Activated CD8-positive, alpha-beta T cell treated with anti-CD3 and anti-CD28 coated beads, Interleukin-2, amount 10 ng/mL, durations not matched to agents 7 days and 5 days (primary cell): Measurements from ENCODE around the gene GRB14. TPM values are rescaled to one million over a fixed set of nuclear protein-coding genes. Genes with fewer than 3 reads are reported as not detected.
A peak's percentile ranks its signal among the peaks of the same experiment; 100 is the strongest.

Experiments
- ATAC-seq: fragments of 150-1000 bp; cut with Tn5 transposase; one replicate; pipeline ENCODE4 v1.10.0; 2021; ENCODE audit warnings: moderate library complexity
- CTCF ChIA-PET: fragments of 350-600 bp; sonication (Branson Sonifier 250); formaldehyde crosslinking; loops from one replicate; lab custom pipeline; 2021; ENCODE audit warnings: antibody characterized with exemption; lab: Charles Lee
- POLR2A ChIA-PET: fragments of 350-600 bp; sonication (Branson Sonifier 250); formaldehyde crosslinking; loops from one replicate; lab custom pipeline; 2021; ENCODE audit warnings: antibody characterized with exemption; lab: Charles Lee
- DNase-seq: peaks from one replicate; pipeline ENCODE4 v3.0.0-alpha.2; 2020
- H3K27ac Mint-ChIP-seq: one replicate; pipeline ENCODE4 v1.8.0; 2021; ENCODE audit warnings: mild to moderate bottlenecking, mixed read lengths
- H3K27me3 Mint-ChIP-seq: one replicate; pipeline ENCODE4 v1.8.0; 2021; ENCODE audit warnings: low read depth, mixed read lengths
- H3K36me3 Mint-ChIP-seq: one replicate; pipeline ENCODE4 v1.8.0; 2021; ENCODE audit warnings: low read depth, mixed read lengths
- H3K4me1 Mint-ChIP-seq: one replicate; pipeline ENCODE4 v1.8.0; 2021; ENCODE audit warnings: low read depth, mixed read lengths
- H3K4me3 Mint-ChIP-seq: one replicate; pipeline ENCODE4 v1.8.0; 2021; ENCODE audit warnings: mild to moderate bottlenecking, mixed read lengths
- H3K9me3 Mint-ChIP-seq: one replicate; pipeline ENCODE4 v1.8.0; 2022; ENCODE audit warnings: mixed read lengths; ENCODE audit not compliant: insufficient read depth
- total RNA-seq, 2 experiments: library from RNA; stranded (reverse); gene quantifications; one replicate each; pipeline ENCODE4 v1.2.3, GENCODE V29; 2021

Gene GRB14
- not detected for total RNA-seq

GRCh38 chr2:164620873-164621763, at the start of gene GRB14:
TSS of gene GRB14 (minus strand) at chr2:164621482. CDS start at chr2:164621309, 173 bp downstream.
- CTCF ChIA-PET = no interaction called here
- Mint-ChIP-seq H3K27ac (no peak within 1 kb of the TSS), H3K27me3 (peaks cover 21% of the 10 kb centered on the region), H3K36me3 (no peaks in the 10 kb centered on the region), H3K4me1 (no peaks in the 10 kb centered on the region), H3K4me3 (no peak within 1 kb of the TSS), H3K9me3 (no peaks in the 10 kb centered on the region)
- DNase-seq (no peak), ATAC-seq (peak; percentile 36)
- POLR2A ChIA-PET = no interaction called here

GRCh38 chr2:164669291-164669690, 48.0 kb upstream of the GRB14 start:
- Mint-ChIP-seq H3K36me3 (no peaks in the 10 kb centered on the region), H3K4me1 (no peaks in the 10 kb centered on the region), H3K27ac (no peak overlapping the region), H3K27me3 (no peaks in the 10 kb centered on the region), H3K9me3 (no peaks in the 10 kb centered on the region), H3K4me3 (no peak overlapping the region)
- ATAC-seq (no peak), DNase-seq (no peak)
- CTCF ChIA-PET = no interaction called here
- POLR2A ChIA-PET = no interaction called here

DNA sequence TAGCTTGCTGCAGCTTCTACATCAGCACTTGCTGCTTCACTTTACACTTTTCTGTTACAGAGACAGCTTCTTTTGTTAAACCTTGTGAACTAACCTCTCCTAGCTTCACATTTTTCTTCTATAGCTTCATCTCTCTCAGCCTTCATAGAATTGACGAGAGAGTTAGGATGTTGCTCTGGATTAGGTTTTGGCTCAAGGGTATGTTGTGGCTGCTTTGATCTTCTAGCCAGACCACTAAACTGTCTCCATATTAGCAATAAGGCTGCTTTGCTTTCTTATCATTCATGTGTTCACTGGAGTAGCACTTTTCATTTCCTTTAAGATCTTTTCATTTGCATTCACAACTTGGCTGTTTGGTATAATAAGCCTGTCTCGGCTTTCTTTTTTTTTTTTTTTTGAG, 46.3 kb upstream of the GRB14 start:
- Mint-ChIP-seq H3K4me1 (no peaks in the 10 kb centered on the region), H3K9me3 (no peaks in the 10 kb centered on the region), H3K4me3 (no peak overlapping the region), H3K27ac (no peak overlapping the region), H3K27me3 (no peaks in the 10 kb centered on the region), H3K36me3 (no peaks in the 10 kb centered on the region)
- DNase-seq (no peak), ATAC-seq (no peak)
- POLR2A ChIA-PET = no interaction called here
- CTCF ChIA-PET = no interaction called here

DNA sequence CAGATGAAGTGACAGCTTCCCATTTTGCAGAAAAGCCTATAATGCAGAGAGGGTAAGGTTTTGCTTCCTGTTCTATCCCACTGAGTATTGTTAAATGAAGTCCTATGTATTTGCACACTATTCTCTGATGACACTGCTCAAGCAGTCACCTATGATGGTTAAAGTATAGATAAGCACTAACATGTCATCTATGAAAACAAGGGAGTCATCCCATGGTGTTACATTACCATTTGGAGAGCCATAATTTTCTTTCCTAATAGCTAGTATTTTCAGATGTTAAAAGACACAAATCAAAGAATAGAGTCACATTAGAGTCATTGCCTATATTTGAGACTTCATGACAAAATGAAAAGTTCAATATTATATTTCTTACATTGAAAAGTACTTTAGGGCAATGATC, 42.8 kb upstream of the GRB14 start:
- DNase-seq (no peak), ATAC-seq (no peak)
- no peak overlapping the region for H3K27ac Mint-ChIP-seq
- no peaks in the 10 kb centered on the region for H3K4me1 Mint-ChIP-seq
- ChIA-PET POLR2A (no interaction called here), CTCF (no interaction called here)
- no peaks in the 10 kb centered on the region for H3K36me3 Mint-ChIP-seq
- no peak overlapping the region for H3K4me3 Mint-ChIP-seq
- H3K9me3 Mint-ChIP-seq = no peaks in the 10 kb centered on the region
- no peaks in the 10 kb centered on the region for H3K27me3 Mint-ChIP-seq

DNA sequence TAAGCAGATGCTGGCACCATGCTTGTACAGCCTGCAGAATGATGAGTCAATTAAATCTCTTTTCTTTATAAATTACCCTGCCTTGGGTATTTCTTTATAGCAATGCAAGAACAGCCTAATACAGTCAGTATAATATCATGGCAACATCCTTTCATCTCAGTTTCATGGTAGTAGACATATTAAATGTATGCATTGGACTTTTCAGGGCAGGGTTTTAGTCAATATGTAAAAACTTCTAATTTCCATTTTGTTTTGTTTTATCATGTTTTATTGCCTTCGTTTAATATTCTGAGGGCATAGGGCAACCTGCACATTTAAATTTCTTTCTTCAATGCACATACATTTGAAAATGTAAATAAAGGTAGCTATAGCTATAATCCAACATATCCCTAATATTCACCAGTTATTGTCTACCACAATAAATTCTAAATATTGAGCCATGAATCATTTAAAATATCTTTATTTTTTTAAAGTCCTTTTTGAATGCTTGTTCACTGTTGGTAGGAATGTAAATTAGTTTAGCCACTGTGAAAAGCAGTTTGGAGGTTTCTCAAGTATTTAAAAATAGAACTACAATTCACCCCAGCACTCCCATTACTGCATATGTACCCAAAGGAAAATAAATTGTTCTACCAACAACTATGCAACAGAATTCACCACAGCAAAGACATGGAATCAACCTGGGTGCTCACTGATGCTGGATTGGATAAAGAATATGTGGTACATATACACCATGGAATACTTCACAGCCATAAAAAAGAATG, 41.8 kb upstream of the GRB14 start:
- CTCF ChIA-PET = no interaction called here
- no peak for ATAC-seq
- no peaks in the 10 kb centered on the region for H3K4me1 Mint-ChIP-seq
- no peaks in the 10 kb centered on the region for H3K27me3 Mint-ChIP-seq
- no peak overlapping the region for H3K4me3 Mint-ChIP-seq
- DNase-seq = no peak
- H3K9me3 Mint-ChIP-seq = no peaks in the 10 kb centered on the region
- no peaks in the 10 kb centered on the region for H3K36me3 Mint-ChIP-seq
- POLR2A ChIA-PET = no interaction called here
- H3K27ac Mint-ChIP-seq = no peak overlapping the region

DNA sequence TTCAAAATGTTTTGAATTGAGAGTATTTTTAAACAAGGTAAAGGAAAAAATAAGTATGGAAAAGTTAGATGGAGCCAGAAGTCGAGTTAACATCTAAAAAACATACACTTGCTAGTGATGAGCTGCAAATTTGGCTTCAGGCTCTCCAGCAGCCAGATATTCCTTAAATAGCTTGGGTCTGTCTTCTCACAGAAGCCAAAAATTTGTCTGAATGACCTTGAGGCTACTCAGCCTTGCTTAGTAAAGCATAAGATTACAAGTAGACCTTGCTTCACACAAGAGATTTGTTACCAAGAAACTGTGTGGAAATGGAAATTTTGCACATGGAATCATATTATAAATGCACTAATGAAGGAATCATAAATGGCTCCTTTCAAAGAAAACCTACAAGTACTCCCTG, 40.8 kb upstream of the GRB14 start:
- H3K27me3 Mint-ChIP-seq = no peaks in the 10 kb centered on the region
- ChIA-PET POLR2A (interaction anchor here (0.7 kb wide), 1 partner anchor 1633 kb away, joined by 4 read pairs; no protein-coding TSS in a partner anchor), CTCF (no interaction called here)
- H3K4me3 Mint-ChIP-seq = no peak overlapping the region
- no peak overlapping the region for H3K27ac Mint-ChIP-seq
- DNase-seq = no peak
- no peak for ATAC-seq
- H3K4me1 Mint-ChIP-seq = no peaks in the 10 kb centered on the region
- H3K9me3 Mint-ChIP-seq = no peaks in the 10 kb centered on the region
- H3K36me3 Mint-ChIP-seq = no peaks in the 10 kb centered on the region

DNA sequence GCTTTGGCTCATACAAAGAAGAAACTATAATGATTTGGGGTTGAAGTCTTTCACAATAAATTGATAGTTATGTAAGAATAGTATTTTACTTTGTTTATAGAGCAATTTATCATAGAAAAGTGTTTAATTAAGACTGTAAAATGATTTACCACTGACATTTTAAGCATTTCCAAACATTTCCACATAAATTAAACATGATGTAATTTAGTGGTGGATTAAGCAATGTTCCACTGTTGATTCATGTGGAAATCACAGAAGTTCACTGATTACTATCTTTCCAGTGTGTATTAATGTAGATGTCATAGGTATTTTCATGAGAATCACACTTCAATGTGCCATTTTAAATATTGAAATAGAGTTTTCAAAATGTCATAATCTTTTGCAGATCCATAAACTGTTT, 40.1 kb upstream of the GRB14 start:
- Mint-ChIP-seq H3K4me3 (no peak overlapping the region), H3K9me3 (no peaks in the 10 kb centered on the region), H3K27me3 (no peaks in the 10 kb centered on the region), H3K4me1 (no peaks in the 10 kb centered on the region), H3K36me3 (no peaks in the 10 kb centered on the region), H3K27ac (no peak overlapping the region)
- ATAC-seq = no peak
- POLR2A ChIA-PET = no interaction called here
- DNase-seq = no peak
- CTCF ChIA-PET = no interaction called here

- ChIA-PET POLR2A (no interaction called here), CTCF (no interaction called here)
- Mint-ChIP-seq H3K36me3 (no peaks in the 10 kb centered on the region), H3K27me3 (no peaks in the 10 kb centered on the region), H3K27ac (no peak overlapping the region), H3K9me3 (no peaks in the 10 kb centered on the region), H3K4me3 (no peak overlapping the region), H3K4me1 (no peaks in the 10 kb centered on the region)
- no peak for ATAC-seq
- DNase-seq = no peak
Measured at GRCh38 chr2:164657129-164657528, 35.8 kb upstream of the GRB14 start.

DNA sequence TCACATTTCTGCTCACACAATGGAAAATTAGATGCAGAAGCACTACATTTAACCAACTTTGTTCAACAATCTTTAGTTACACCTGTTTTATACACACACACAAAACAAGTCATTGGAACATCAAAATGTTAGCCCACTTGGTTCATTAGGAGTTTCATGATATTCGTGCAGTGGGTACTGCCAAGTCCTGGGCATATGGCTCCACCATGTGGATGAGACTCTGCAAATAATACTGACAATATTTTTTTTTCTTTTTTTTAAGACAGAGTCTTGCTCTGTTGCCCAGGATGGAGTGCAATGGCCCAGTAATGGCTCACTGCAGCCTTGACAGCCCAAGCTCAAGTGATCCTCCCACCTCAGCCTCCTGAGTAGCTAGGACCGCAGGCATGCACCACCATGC, 34.5 kb upstream of the GRB14 start:
- POLR2A ChIA-PET = no interaction called here
- Mint-ChIP-seq H3K36me3 (no peaks in the 10 kb centered on the region), H3K27ac (no peak overlapping the region), H3K4me3 (no peak overlapping the region), H3K9me3 (peaks cover 5% of the 10 kb centered on the region), H3K27me3 (no peaks in the 10 kb centered on the region), H3K4me1 (no peaks in the 10 kb centered on the region)
- CTCF ChIA-PET = no interaction called here
- no peak for ATAC-seq
- DNase-seq = no peak

DNA sequence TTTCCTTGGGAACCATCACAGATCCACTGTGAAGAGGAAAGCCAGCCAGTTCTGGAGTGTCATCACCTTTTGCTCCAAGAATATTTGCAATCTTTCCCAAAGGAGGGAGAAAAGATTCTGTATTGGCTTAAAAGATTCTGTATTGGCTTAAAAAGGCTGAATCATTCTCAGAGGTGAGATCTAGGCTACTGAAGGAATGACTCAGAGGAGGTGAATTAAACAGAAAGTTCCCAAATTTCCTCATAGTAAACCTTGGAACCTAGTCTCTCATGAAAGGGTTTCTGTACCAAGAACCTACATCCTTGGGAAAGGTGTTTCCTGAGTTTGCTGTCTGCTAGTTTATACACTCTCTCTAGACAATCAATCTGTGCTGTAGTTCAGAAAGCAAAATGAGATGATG, 34.1 kb upstream of the GRB14 start:
- Mint-ChIP-seq H3K4me1 (no peaks in the 10 kb centered on the region), H3K27ac (no peak overlapping the region), H3K9me3 (peaks cover 9% of the 10 kb centered on the region), H3K27me3 (no peaks in the 10 kb centered on the region), H3K36me3 (no peaks in the 10 kb centered on the region), H3K4me3 (no peak overlapping the region)
- ChIA-PET CTCF (no interaction called here), POLR2A (no interaction called here)
- ATAC-seq (no peak), DNase-seq (no peak)

- H3K36me3 Mint-ChIP-seq = no peaks in the 10 kb centered on the region
- no peak overlapping the region for H3K27ac Mint-ChIP-seq
- ChIA-PET CTCF (no interaction called here), POLR2A (no interaction called here)
- no peaks in the 10 kb centered on the region for H3K27me3 Mint-ChIP-seq
- H3K4me1 Mint-ChIP-seq = no peaks in the 10 kb centered on the region
- no peak for ATAC-seq
- no peak overlapping the region for H3K4me3 Mint-ChIP-seq
- no peak for DNase-seq
- peaks cover 17% of the 10 kb centered on the region for H3K9me3 Mint-ChIP-seq
Measured at GRCh38 chr2:164651361-164651760, 30.1 kb upstream of the GRB14 start.

DNA sequence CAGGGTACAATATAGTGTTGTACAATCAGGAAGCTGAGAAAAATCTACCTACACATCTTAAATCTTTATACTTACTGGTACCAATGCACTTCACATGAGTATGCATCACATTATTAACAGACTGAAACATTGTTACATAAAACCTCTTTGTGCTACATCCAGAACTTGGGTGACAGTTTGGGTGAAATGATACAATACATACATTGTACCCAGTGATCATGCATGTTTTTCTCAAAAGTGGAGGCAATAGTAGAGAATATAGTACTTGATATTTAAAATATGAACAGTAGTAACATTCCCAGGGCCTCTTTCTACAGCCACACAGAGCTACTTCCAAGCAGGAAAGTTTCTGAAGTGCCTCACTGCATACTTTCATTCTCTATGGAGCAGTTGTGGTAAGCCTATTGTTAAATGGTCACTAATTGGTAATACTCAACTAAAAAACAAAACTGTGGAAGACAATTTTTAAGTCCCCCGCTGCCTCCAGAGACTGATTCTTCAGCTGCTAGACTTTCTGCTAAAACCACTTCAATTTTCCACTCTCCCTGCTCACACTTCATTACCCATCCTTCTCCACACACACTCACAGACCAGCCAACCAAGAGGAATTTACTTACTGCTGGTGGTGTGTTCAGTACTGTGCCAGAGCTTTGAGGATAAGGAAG, 22.9 kb upstream of the GRB14 start:
- H3K27ac Mint-ChIP-seq = no peak overlapping the region
- H3K9me3 Mint-ChIP-seq = peaks cover 2% of the 10 kb centered on the region
- DNase-seq (no peak), ATAC-seq (no peak)
- no peaks in the 10 kb centered on the region for H3K36me3 Mint-ChIP-seq
- POLR2A ChIA-PET = no interaction called here
- no peaks in the 10 kb centered on the region for H3K4me1 Mint-ChIP-seq
- CTCF ChIA-PET = no interaction called here
- H3K27me3 Mint-ChIP-seq = no peaks in the 10 kb centered on the region
- no peak overlapping the region for H3K4me3 Mint-ChIP-seq
